GM21367 (cell line): ENCODE measurements around the gene SHC4.

ENCODE experiments used
- ATAC-seq: cut with Tn5 transposase; IDR thresholded peaks from one replicate; pipeline ENCODE4 v1.9.1; 2021; ENCODE audit not compliant: unreplicated experiment

SHC4 gene

GRCh38 chr15:48968066-48968465, 4.3 kb upstream of the SHC4 start:
- no peak for ATAC-seq

GRCh38 chr15:48967336-48967735, 3.6 kb upstream of the SHC4 start:
- no peak for ATAC-seq

GRCh38 chr15:48966595-48967301, 3.0 kb upstream of the SHC4 start:
- ATAC-seq: peak; percentile 70

- ATAC-seq: peak; percentile 59
Observed at GRCh38 chr15:48965972-48966371, 2.3 kb upstream of the SHC4 start.

GRCh38 chr15:48964898-48965297, 1.2 kb upstream of the SHC4 start:
- no peak for ATAC-seq

GRCh38 chr15:48962662-48963523, 826 bp downstream of the SHC4 start:
- ATAC-seq: no peak

- ATAC-seq: no peak
Observed at GRCh38 chr15:48955967-48956366, 7.8 kb downstream of the SHC4 start.

GRCh38 chr15:48955370-48955769, 8.3 kb downstream of the SHC4 start:
- ATAC-seq: no peak

GRCh38 chr15:48954538-48954937, 9.2 kb downstream of the SHC4 start:
- ATAC-seq: no peak

GRCh38 chr15:48946840-48947187, 16.9 kb downstream of the SHC4 start:
- no peak for ATAC-seq

- no peak for ATAC-seq
Observed at GRCh38 chr15:48946074-48946839, 17.5 kb downstream of the SHC4 start.

- no peak for ATAC-seq
Observed at GRCh38 chr15:48945386-48945785, 18.3 kb downstream of the SHC4 start.

- ATAC-seq: no peak
Observed at GRCh38 chr15:48941904-48942303, 21.8 kb downstream of the SHC4 start.

- peak; percentile 77 for ATAC-seq
Observed at GRCh38 chr15:48940508-48940907, 23.2 kb downstream of the SHC4 start.

- no peak for ATAC-seq
Observed at GRCh38 chr15:48939648-48940047, 24.1 kb downstream of the SHC4 start.

GRCh38 chr15:48937886-48938285, 25.8 kb downstream of the SHC4 start:
- ATAC-seq: no peak

- no peak for ATAC-seq
Observed at GRCh38 chr15:48936666-48937065, 27.1 kb downstream of the SHC4 start.

GRCh38 chr15:48935236-48935635, 28.5 kb downstream of the SHC4 start:
- ATAC-seq: no peak

GRCh38 chr15:48930735-48931134, 33.0 kb downstream of the SHC4 start:
- ATAC-seq: no peak

- no peak for ATAC-seq
Observed at GRCh38 chr15:48929661-48930060, 34.1 kb downstream of the SHC4 start.

GRCh38 chr15:48928877-48929538, 34.7 kb downstream of the SHC4 start:
- ATAC-seq: no peak
